ENCODE results near the gene DPYD.

DPYD gene

DNA sequence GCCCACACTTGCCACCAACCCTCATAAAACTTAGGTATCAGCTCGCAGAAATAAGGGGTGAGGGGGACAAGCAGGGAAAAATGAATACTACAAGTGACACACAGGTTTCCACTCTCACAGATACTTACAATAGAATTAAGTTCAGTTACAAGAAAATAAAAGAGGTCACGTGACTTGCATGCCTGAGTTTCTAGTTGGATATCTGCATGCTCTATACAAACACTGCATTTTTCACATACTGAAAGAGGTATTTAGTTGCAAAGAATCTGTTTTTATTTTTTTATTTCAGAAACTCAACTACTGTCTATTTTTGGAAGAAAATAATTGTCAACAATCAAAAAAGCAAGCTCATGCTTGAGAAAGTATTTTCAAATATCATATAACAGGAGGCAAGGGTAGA lies 43.5 kb downstream of the DPYD start:
- in situ Hi-C loops (cut with HindIII; ENCODE audit: low sequenced_read_pairs): no loop called here
- TF ChIP-seq, protein P1, sequence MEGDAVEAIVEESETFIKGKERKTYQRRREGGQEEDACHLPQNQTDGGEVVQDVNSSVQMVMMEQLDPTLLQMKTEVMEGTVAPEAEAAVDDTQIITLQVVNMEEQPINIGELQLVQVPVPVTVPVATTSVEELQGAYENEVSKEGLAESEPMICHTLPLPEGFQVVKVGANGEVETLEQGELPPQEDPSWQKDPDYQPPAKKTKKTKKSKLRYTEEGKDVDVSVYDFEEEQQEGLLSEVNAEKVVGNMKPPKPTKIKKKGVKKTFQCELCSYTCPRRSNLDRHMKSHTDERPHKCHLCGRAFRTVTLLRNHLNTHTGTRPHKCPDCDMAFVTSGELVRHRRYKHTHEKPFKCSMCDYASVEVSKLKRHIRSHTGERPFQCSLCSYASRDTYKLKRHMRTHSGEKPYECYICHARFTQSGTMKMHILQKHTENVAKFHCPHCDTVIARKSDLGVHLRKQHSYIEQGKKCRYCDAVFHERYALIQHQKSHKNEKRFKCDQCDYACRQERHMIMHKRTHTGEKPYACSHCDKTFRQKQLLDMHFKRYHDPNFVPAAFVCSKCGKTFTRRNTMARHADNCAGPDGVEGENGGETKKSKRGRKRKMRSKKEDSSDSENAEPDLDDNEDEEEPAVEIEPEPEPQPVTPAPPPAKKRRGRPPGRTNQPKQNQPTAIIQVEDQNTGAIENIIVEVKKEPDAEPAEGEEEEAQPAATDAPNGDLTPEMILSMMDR (IDR thresholded peaks at IDR 0.05; ENCODE audit: low read depth, low read length): no peak
- no peak for DNase-seq (ENCODE audit: low read depth, low spot score)

DNA sequence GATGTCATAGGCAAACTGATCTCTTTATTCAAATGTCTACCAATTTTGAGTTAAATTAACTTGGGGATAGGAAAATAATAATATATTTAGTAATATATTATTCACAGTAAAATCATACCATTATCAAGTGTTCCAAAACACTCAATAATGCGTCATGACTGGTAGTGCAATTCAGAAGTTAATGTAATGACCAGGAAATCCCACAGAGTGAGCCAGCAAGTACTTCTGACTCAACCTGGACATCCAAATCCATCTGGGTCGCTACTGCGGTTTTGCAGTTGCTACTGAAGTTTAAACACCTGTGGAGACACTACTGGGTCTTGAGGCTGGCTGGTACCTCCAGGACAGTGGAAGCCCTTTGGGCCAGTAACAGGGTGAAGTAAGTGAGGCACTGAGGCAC lies 44.8 kb downstream of the DPYD start:
- no peak overlapping the region for H3K4me3 ChIP-seq (ENCODE audit: low read depth, low read length)
- TF ChIP-seq, protein P1 (IDR thresholded peaks at IDR 0.05; ENCODE audit: low read depth, low read length): no peak
- in situ Hi-C loops (cut with HindIII; ENCODE audit: low sequenced_read_pairs): no loop called here
- peak; percentile 54 for DNase-seq (ENCODE audit: low read depth, low spot score)

More for the DNA sequence above, 43.5 kb downstream of the DPYD start:
- no peak overlapping the region for H3K4me3 ChIP-seq (ENCODE audit: low read depth, low read length)

GRCh38 chr1:97870589-97870988 lies 50.2 kb downstream of the DPYD start:
- no peak for DNase-seq (ENCODE audit: low read depth, low spot score)
- in situ Hi-C loops (cut with HindIII; ENCODE audit: low sequenced_read_pairs): no loop called here
- TF ChIP-seq, protein P1 (IDR thresholded peaks at IDR 0.05; ENCODE audit: low read depth, low read length): no peak
- no peak overlapping the region for H3K4me3 ChIP-seq (ENCODE audit: low read depth, low read length)

DNA sequence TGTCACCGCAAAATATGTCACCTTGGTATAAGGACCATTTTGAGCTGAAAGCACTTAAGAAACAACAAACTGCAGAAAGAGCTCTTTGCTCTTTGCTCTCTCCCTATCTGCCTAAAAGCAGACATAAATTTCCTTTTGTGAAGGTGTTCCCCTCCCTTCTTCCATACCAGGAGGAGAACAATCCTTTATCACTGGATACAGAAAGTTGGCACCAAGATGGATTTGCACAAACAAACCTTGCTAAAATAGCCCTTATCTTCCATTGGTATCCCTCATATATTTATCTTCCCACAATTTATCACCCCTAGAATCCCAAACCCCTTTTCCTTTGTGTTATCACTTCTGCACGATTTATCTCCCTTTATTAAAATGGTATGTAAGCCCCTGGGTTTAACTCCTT lies 51.4 kb downstream of the DPYD start:
- in situ Hi-C loops (cut with HindIII; ENCODE audit: low sequenced_read_pairs): no loop called here
- DNase-seq (ENCODE audit: low read depth, low spot score): no peak

GRCh38 chr1:97867127-97867526 lies 53.7 kb downstream of the DPYD start:
- no peak for DNase-seq (ENCODE audit: low read depth, low spot score)
- no peak overlapping the region for H3K4me3 ChIP-seq (ENCODE audit: low read depth, low read length)
- TF ChIP-seq, protein P1 (IDR thresholded peaks at IDR 0.05; ENCODE audit: low read depth, low read length): no peak
- in situ Hi-C loops (cut with HindIII; ENCODE audit: low sequenced_read_pairs): no loop called here

More for the DNA sequence above, 51.4 kb downstream of the DPYD start:
- H3K4me3 ChIP-seq (ENCODE audit: low read depth, low read length): no peak overlapping the region
- TF ChIP-seq, protein P1 (IDR thresholded peaks at IDR 0.05; ENCODE audit: low read depth, low read length): no peak

- TF ChIP-seq, protein P1 (IDR thresholded peaks at IDR 0.05; ENCODE audit: low read depth, low read length): no peak
- in situ Hi-C loops (cut with HindIII; ENCODE audit: low sequenced_read_pairs): no loop called here
- no peak overlapping the region for H3K4me3 ChIP-seq (ENCODE audit: low read depth, low read length)
These were observed 56.2 kb downstream of the DPYD start for GRCh38 chr1:97864615-97865014.

GRCh38 chr1:97853221-97853620 lies 67.6 kb downstream of the DPYD start:
- H3K4me3 ChIP-seq (ENCODE audit: low read depth, low read length): no peak overlapping the region
- no peak for DNase-seq (ENCODE audit: low read depth, low spot score)
- in situ Hi-C loops (cut with HindIII; ENCODE audit: low sequenced_read_pairs): no loop called here
- TF ChIP-seq, protein P1 (IDR thresholded peaks at IDR 0.05; ENCODE audit: low read depth, low read length): no peak

More at GRCh38 chr1:97864615-97865014, 56.2 kb downstream of the DPYD start:
- DNase-seq (ENCODE audit: low read depth, low spot score): no peak
